Peyer's patch (tissue), 4 donors: ENCODE results near the gene PIGL. TPM values are rescaled to one million over a fixed set of nuclear protein-coding genes. Genes with fewer than 3 reads are reported as not detected.

Experiments
- DNase-seq, 3 donors: peaks; one replicate each; pipeline ENCODE4 v3.0.0-alpha.2; 2017 to 2019
- H3K27ac ChIP-seq, 4 donors: fragments of 200-600 bp; sonication (generic); one replicate each; pipeline ENCODE4 v1.5.1; 2016 to 2019
- H3K27me3 ChIP-seq, 2 donors: fragments of 200-600 bp; sonication (generic); one replicate each; pipeline ENCODE4 v1.5.1; 2019
- H3K36me3 ChIP-seq, 3 donors: fragments of 200-600 bp; sonication (generic); one replicate each; pipeline ENCODE4 v1.5.1; 2016 to 2019
- H3K4me1 ChIP-seq, 4 donors: fragments of 200-600 bp; sonication (generic); one replicate each; pipeline ENCODE4 v1.5.1; 2016 to 2019
- H3K4me3 ChIP-seq, 4 donors: fragments of 200-600 bp; sonication (generic); 1 replicate in 3 of 4; 2 replicates in 1 of 4; pipeline ENCODE4 v1.5.1; 2016 to 2019; ENCODE audit warnings: mild to moderate bottlenecking in 1 of 4
- H3K9me3 ChIP-seq, 4 donors: fragments of 200-600 bp; sonication (generic); one replicate each; pipeline ENCODE4 v1.5.1; 2016 to 2019; ENCODE audit warnings: mild to moderate bottlenecking in 1 of 4
- POLR2A ChIP-seq, 2 donors: fragments of 450-650 bp; IDR thresholded peaks; one replicate each; pipeline ENCODE4 v1.5.1; 2017; ENCODE audit warnings: antibody characterized with exemption in 2 of 2, mild to moderate bottlenecking in 2 of 2, moderate library complexity in 2 of 2
- total RNA-seq, 4 donors: library from RNA; depleted of rRNA; stranded (reverse); fragments of >200 nt; gene quantifications; one replicate each; pipeline ENCODE4 v1.1.0, GENCODE V29; 2016
- TF ChIP-seq, protein P1 (sequence below), 6 experiments: fragments of 450-650 bp in 4 of 6; fragments of 200-600 bp in 2 of 6; sonication (generic) in 1 of 6; IDR thresholded peaks; one replicate each; pipeline ENCODE4 v1.5.1; 2017 to 2019; ENCODE audit warnings: antibody characterized with exemption in 6 of 6, mild to moderate bottlenecking in 3 of 6, moderate library complexity in 1 of 6

Gene PIGL
- total RNA-seq, 4 donors from 2014 or later, result 77.1 to 491 (median 144) TPM

DNA sequence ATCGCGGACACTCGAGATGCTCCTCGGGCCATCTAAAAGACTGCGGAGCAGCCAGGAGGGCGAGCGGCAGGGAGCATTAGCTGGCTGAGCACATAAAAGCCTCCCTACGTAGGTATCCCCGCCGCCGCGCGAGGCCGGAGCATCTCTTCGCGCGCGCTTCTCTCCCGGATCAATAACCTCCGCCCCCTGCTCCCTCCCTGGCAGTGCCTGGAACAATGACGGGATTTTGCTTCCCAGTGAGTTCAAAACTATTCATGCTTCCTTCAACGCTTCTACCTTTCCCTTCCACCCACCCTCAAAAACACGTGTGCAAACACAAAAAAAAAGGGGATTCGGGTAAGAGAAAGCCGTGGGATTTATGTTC is 135.3 kb downstream of the PIGL start:
- Histone ChIP-seq H3K4me3 (peak overlapping the region; percentile 65 to 96 (median 75)), H3K27ac (peak overlapping the region; percentile 67 to 79 (median 74)), H3K9me3 (no peaks in the 10 kb centered on the region), H3K4me1 (peaks cover 0 to 5% (median 4%) of the 10 kb centered on the region in 4 donors), H3K27me3 (no peaks in the 10 kb centered on the region), H3K36me3 (peaks cover 0 to 23% (median 0%) of the 10 kb centered on the region in 3 donors)
- peak; percentile 39 to 71 (median 70) for DNase-seq
- no peak for TF ChIP-seq POLR2A (IDR thresholded peaks at IDR 0.05)
- TF ChIP-seq, protein P1, sequence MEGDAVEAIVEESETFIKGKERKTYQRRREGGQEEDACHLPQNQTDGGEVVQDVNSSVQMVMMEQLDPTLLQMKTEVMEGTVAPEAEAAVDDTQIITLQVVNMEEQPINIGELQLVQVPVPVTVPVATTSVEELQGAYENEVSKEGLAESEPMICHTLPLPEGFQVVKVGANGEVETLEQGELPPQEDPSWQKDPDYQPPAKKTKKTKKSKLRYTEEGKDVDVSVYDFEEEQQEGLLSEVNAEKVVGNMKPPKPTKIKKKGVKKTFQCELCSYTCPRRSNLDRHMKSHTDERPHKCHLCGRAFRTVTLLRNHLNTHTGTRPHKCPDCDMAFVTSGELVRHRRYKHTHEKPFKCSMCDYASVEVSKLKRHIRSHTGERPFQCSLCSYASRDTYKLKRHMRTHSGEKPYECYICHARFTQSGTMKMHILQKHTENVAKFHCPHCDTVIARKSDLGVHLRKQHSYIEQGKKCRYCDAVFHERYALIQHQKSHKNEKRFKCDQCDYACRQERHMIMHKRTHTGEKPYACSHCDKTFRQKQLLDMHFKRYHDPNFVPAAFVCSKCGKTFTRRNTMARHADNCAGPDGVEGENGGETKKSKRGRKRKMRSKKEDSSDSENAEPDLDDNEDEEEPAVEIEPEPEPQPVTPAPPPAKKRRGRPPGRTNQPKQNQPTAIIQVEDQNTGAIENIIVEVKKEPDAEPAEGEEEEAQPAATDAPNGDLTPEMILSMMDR (IDR thresholded peaks at IDR 0.05), result no peak

DNA sequence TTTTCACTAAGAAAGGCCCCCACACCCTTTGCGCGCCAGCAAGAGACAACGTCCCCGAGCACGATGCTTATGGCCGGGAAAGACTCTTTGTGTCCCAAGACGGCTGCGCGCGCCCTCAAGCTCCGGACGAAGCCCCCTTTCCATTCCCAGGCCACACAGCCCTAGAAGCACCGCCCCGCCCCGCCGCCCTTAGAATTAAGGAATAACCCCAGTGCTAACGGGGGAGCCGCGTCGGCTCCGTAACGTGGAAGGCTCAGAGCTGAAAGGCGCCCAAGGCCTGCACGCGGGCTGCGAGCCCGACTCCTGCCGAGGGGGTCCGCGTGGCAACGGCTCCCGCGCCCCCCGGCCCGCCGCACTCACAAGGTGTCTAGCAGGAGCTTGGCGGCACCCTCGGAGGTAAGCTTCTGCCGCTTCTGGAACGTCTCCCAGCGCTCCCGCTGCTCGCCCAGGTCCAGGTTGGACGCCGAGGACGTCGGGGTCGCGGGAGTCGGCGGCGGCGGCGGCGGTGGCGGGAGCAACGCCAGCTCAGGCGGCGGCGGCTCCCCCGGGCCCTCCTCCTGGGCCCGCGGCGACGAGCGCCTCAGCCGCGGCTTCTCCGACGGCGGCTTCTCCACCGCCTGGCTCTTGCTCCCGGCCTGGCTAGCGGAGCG is 135.8 kb downstream of the PIGL start:
- no peaks in the 10 kb centered on the region for H3K9me3 ChIP-seq
- H3K36me3 ChIP-seq, result peaks cover 0 to 19% (median 0%) of the 10 kb centered on the region in 3 donors
- H3K27me3 ChIP-seq, result no peaks in the 10 kb centered on the region
- peak; percentile 54 to 70 (median 63) for DNase-seq
- TF ChIP-seq POLR2A (IDR thresholded peaks at IDR 0.05), result no peak
- TF ChIP-seq, protein P1 (IDR thresholded peaks at IDR 0.05), result no peak
- peak overlapping the region; percentile 65 to 96 (median 75) for H3K4me3 ChIP-seq
- H3K27ac ChIP-seq, result peak overlapping the region; percentile 67 to 79 (median 74)
- peaks cover 0 to 5% (median 4%) of the 10 kb centered on the region in 4 donors for H3K4me1 ChIP-seq

DNA sequence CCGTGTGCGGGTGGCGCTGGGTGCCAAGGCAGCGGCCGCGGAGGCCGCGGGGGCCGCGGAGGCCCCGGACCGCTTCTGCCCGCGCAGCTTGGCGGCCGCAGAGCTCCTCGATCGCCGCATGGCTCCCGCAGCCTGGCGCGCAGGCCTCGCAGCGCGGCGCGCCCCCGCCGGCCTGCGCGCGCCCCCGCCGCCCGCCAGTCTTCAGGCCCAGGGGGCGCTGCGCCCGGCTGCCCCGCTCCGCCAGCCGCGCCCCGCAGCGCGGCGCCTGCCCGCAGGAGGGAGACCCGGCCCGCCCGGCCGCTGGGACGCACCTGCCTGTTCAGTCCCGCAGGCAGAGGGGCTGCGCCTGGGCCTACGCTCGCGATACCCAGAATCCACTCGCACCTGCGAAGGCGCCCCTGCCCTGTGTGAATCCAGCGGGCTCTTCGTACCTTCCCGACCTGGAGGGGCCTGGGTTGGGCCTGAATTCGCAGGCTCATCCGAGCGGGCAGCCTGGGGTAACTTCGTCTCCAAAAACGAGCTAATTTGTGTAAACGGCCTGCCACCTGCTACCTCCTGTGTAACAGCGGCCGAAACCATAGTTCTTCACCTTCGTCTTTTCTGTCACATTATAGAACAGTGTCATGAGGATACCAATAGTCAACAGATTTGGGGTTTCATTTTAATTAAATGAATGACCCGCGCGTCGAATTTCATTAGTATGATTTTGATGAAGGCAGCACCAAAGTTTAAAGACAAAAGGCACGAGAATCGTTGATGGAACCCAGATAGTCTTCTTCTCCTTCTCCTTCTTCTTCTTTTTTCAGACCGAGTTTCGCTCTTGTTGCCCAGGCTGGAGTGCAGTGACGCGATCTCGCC is 136.5 kb downstream of the PIGL start, which contains the start of gene CENPV:
CENPV (minus strand) TSS at position 153 of the 858 bp plus-strand sequence; CDS start at position 120, 33 bp downstream.
- TF ChIP-seq POLR2A (IDR thresholded peaks at IDR 0.05), result peak in 1 of 2 donors; percentile 42
- TF ChIP-seq, protein P1 (IDR thresholded peaks at IDR 0.05), result peak in 4 of 6 experiments; percentile 13 to 59 (median 42)
- Histone ChIP-seq H3K27ac (peak within 1 kb of the TSS; percentile 67 to 79 (median 74)), H3K27me3 (no peaks in the 10 kb centered on the region), H3K9me3 (no peaks in the 10 kb centered on the region), H3K4me1 (peaks cover 0 to 5% (median 4%) of the 10 kb centered on the region in 4 donors), H3K4me3 (peak within 1 kb of the TSS; percentile 65 to 96 (median 75)), H3K36me3 (peaks cover 0 to 14% (median 0%) of the 10 kb centered on the region in 3 donors)
- peak; percentile 44 to 81 (median 78) for DNase-seq

DNA sequence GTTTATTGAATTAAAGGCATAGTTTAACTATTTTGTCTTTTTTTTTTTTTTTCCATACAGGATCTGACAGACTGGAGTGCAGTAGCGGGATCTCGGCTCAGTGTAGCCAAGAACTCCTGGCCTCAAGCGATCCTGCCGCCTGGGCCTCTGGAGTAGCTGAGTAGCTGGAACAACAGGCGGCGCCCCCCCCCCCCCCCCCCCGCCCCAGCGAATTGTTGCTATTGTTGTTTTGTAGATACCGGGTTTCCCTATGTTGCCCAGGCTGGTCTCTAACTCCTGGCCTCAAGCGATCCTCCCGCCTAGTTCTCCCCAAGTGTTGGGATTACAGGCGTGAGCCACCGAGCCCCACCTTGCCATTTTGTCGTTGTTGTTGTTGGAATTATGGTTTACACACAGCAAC is 137.6 kb downstream of the PIGL start:
- no peak for DNase-seq
- H3K27ac ChIP-seq, result no peak overlapping the region
- no peaks in the 10 kb centered on the region for H3K9me3 ChIP-seq
- TF ChIP-seq, protein P1 (IDR thresholded peaks at IDR 0.05), result no peak
- TF ChIP-seq POLR2A (IDR thresholded peaks at IDR 0.05), result no peak
- peaks cover 0 to 4% (median 0%) of the 10 kb centered on the region in 3 donors for H3K36me3 ChIP-seq
- H3K4me1 ChIP-seq, result peaks cover 0 to 5% (median 4%) of the 10 kb centered on the region in 4 donors
- H3K27me3 ChIP-seq, result no peaks in the 10 kb centered on the region
- no peak overlapping the region for H3K4me3 ChIP-seq

DNA sequence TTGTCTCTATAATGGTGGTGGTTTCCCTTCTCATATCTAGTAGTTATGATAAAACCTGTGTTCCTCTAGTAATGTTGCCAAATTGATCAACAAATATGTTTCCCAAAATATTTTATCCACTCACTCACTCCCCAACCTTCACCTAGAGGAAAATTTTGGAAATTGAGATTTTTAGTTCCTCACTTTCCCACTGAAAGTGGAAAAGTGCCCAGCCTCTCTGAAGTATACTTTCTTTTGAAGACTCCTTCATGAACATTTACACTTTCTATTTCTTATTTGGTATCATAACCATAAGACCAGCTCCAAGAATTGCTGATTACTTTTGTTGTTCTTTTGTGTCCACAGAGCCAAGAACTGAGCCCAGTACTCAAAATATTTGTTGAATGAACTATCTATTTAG is 141.4 kb downstream of the PIGL start:
- H3K36me3 ChIP-seq, result no peaks in the 10 kb centered on the region
- H3K27ac ChIP-seq, result no peak overlapping the region
- H3K9me3 ChIP-seq, result no peaks in the 10 kb centered on the region
- no peak overlapping the region for H3K4me3 ChIP-seq
- DNase-seq, result no peak
- no peaks in the 10 kb centered on the region for H3K27me3 ChIP-seq
- TF ChIP-seq, protein P1 (IDR thresholded peaks at IDR 0.05), result no peak
- no peak for TF ChIP-seq POLR2A (IDR thresholded peaks at IDR 0.05)
- H3K4me1 ChIP-seq, result peaks cover 0 to 2% (median under 1%) of the 10 kb centered on the region in 4 donors
